Coronary artery (tissue), 2 donors: ENCODE measurements around the gene RBM14.
A peak's percentile ranks its signal among the peaks of the same experiment; 100 is the strongest.

Experiments used
- DNase-seq: peaks from one replicate; pipeline ENCODE4 v3.0.0-alpha.2; 2017; ENCODE audit warnings: low spot score
- H3K27ac ChIP-seq, 2 donors: fragments of 200-600 bp; sonication (generic); one replicate each; pipeline ENCODE4 v1.5.1; 2016 to 2019
- H3K4me3 ChIP-seq: fragments of 200-600 bp; sonication (generic); 2 replicates; pipeline ENCODE4 v1.5.1; 2016; ENCODE audit warnings: mild to moderate bottlenecking, moderate library complexity
- CTCF ChIP-seq: fragments of 200-600 bp; sonication (generic); IDR thresholded peaks from one replicate; pipeline ENCODE4 v1.5.1; 2019; ENCODE audit warnings: antibody characterized with exemption

RBM14 gene

GRCh38 chr11:66616379-66617154 is at the start of gene RBM14:
RBM14 (plus strand) TSS chr11:66616630; CDS start chr11:66616721, 91 bp downstream.
- no peak for TF ChIP-seq CTCF
- peak within 1 kb of the TSS; percentile 88 to 96 for H3K27ac ChIP-seq
- H3K4me3 ChIP-seq, result peak within 1 kb of the TSS; percentile 95
- peak; percentile 100 for DNase-seq

- TF ChIP-seq CTCF, result no peak
- Histone ChIP-seq H3K4me3 (peak overlapping the region; percentile 91), H3K27ac (peak overlapping the region; percentile 54 to 73)
- peak; percentile 60 for DNase-seq
Observed at GRCh38 chr11:66567787-66568123, 48.7 kb upstream of the RBM14 start.

- DNase-seq, result peak; percentile 84
- no peak for TF ChIP-seq CTCF
- peak within 1 kb of the TSS; percentile 54 to 73 for H3K27ac ChIP-seq
- peak within 1 kb of the TSS; percentile 91 for H3K4me3 ChIP-seq
Observed at GRCh38 chr11:66568124-66568916, 48.1 kb upstream of the RBM14 start, which contains the start of gene CTSF. CTSF (minus strand) TSS chr11:66568606; CDS start chr11:66568486, 120 bp downstream.

GRCh38 chr11:66569076-66569475 is 47.4 kb upstream of the RBM14 start:
- Histone ChIP-seq H3K4me3 (no peak overlapping the region), H3K27ac (no peak overlapping the region)
- TF ChIP-seq CTCF, result no peak
- peak; percentile 67 for DNase-seq

GRCh38 chr11:66570079-66570849 is 46.2 kb upstream of the RBM14 start:
- no peak for DNase-seq
- Histone ChIP-seq H3K4me3 (no peak overlapping the region), H3K27ac (no peak overlapping the region)
- TF ChIP-seq CTCF, result no peak

- DNase-seq, result no peak
- no peak overlapping the region for H3K27ac ChIP-seq
- TF ChIP-seq CTCF, result no peak
- no peak overlapping the region for H3K4me3 ChIP-seq
Observed at GRCh38 chr11:66570850-66571180, 45.6 kb upstream of the RBM14 start.
